ENCODE results near the gene ENTREP1.
A peak's percentile ranks its signal among the peaks of the same experiment; 100 is the strongest.

ENTREP1 gene

GRCh38 chr9:69382135-69382534, 57.1 kb downstream of the ENTREP1 start:
- H3K27ac ChIP-seq (ENCODE audit: low read length) = no peak overlapping the region
- peaks cover 1% of the 10 kb centered on the region for H3K4me1 ChIP-seq (ENCODE audit: control insufficient read depth, insufficient read depth, low read length)
- H3K36me3 ChIP-seq (ENCODE audit: control insufficient read depth, insufficient read depth, low read length) = peaks cover 3% of the 10 kb centered on the region; the same call in 1 of the 2 replicates
- DNase-seq (ENCODE audit: low read depth, low spot score) = no peak
- no peak overlapping the region for H3K4me3 ChIP-seq (ENCODE audit: low read length)
- H3K27me3 ChIP-seq (ENCODE audit: control insufficient read depth, insufficient read depth, low read length) = no peaks in the 10 kb centered on the region
- WGBS (ENCODE audit: insufficient coverage, insufficient read length) = no CpG with 5 or more reads among the region's 4 CpGs
- no peaks in the 10 kb centered on the region for H3K9me3 ChIP-seq (ENCODE audit: control insufficient read depth, insufficient read depth, low read length)

DNA sequence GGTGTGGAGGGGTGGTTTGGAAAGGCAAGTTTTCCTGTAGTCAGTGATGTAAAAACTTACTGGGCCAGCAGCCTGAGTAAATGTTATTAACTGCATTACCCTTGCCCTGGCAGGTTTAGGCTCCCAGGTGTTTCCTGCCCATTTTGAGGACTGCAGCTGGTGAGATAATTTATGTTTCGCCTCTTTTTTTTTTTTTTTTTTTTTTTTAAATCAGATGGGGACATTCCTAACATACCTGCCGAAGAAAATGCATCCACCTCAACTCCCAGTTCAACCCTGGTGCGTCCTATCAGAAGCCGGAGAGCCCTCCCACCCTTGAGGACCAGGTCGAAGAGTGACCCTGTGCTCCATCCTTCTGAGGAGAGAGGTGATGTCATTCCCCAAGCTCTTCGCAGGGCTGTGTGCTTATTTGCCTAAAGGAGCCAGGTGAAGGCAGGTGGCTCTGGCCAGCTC, 60.6 kb downstream of the ENTREP1 start:
- Histone ChIP-seq H3K27ac (ENCODE audit: low read length) (no peak overlapping the region), H3K27me3 (ENCODE audit: control insufficient read depth, insufficient read depth, low read length) (no peaks in the 10 kb centered on the region), H3K9me3 (ENCODE audit: control insufficient read depth, insufficient read depth, low read length) (no peaks in the 10 kb centered on the region), H3K4me1 (ENCODE audit: control insufficient read depth, insufficient read depth, low read length) (peaks cover 1% of the 10 kb centered on the region), H3K36me3 (ENCODE audit: control insufficient read depth, insufficient read depth, low read length) (peaks cover 6% of the 10 kb centered on the region), H3K4me3 (ENCODE audit: low read length) (no peak overlapping the region)
- WGBS (ENCODE audit: insufficient coverage, insufficient read length) = no CpG with 5 or more reads among the region's 6 CpGs
- DNase-seq (ENCODE audit: low read depth, low spot score) = peak; percentile 66

- DNase-seq (ENCODE audit: low read depth, low spot score) = no peak
- no peaks in the 10 kb centered on the region for H3K9me3 ChIP-seq (ENCODE audit: control insufficient read depth, insufficient read depth, low read length)
- H3K4me3 ChIP-seq (ENCODE audit: low read length) = no peak overlapping the region
- WGBS (ENCODE audit: insufficient coverage, insufficient read length) = no CpG with 5 or more reads among the region's 4 CpGs
- peaks cover 8% of the 10 kb centered on the region for H3K36me3 ChIP-seq (ENCODE audit: control insufficient read depth, insufficient read depth, low read length)
- no peaks in the 10 kb centered on the region for H3K27me3 ChIP-seq (ENCODE audit: control insufficient read depth, insufficient read depth, low read length)
- peaks cover 1% of the 10 kb centered on the region for H3K4me1 ChIP-seq (ENCODE audit: control insufficient read depth, insufficient read depth, low read length)
- no peak overlapping the region for H3K27ac ChIP-seq (ENCODE audit: low read length)
Measured at GRCh38 chr9:69386651-69387050, 61.6 kb downstream of the ENTREP1 start.

DNA sequence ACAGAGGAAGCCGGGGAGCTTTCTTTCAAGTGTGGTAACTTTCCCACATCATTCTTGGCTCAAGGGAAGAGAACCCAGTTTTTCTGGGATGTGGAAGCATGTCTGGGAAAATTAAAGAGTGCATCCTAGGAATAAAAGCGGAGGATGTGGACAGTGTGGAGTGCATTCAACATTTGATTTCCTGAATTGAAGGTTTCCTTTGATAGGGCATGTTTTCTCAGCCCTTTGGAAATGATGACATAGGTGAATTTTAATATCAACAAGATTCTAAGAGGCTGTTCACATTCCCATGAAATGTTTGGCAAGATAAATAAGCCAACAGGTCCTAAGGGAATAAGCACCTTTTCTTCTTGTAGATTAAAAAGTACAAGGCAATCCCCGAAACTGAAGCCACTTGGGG, 63.6 kb downstream of the ENTREP1 start:
- Histone ChIP-seq H3K4me3 (ENCODE audit: low read length) (no peak overlapping the region), H3K4me1 (ENCODE audit: control insufficient read depth, insufficient read depth, low read length) (peaks cover 1% of the 10 kb centered on the region; the same call in 1 of the 2 replicates), H3K27me3 (ENCODE audit: control insufficient read depth, insufficient read depth, low read length) (no peaks in the 10 kb centered on the region), H3K36me3 (ENCODE audit: control insufficient read depth, insufficient read depth, low read length) (peaks cover 10% of the 10 kb centered on the region), H3K27ac (ENCODE audit: low read length) (no peak overlapping the region), H3K9me3 (ENCODE audit: control insufficient read depth, insufficient read depth, low read length) (no peaks in the 10 kb centered on the region)
- WGBS (ENCODE audit: insufficient coverage, insufficient read length) = no CpG with 5 or more reads among the region's 3 CpGs
- no peak for DNase-seq (ENCODE audit: low read depth, low spot score)

DNA sequence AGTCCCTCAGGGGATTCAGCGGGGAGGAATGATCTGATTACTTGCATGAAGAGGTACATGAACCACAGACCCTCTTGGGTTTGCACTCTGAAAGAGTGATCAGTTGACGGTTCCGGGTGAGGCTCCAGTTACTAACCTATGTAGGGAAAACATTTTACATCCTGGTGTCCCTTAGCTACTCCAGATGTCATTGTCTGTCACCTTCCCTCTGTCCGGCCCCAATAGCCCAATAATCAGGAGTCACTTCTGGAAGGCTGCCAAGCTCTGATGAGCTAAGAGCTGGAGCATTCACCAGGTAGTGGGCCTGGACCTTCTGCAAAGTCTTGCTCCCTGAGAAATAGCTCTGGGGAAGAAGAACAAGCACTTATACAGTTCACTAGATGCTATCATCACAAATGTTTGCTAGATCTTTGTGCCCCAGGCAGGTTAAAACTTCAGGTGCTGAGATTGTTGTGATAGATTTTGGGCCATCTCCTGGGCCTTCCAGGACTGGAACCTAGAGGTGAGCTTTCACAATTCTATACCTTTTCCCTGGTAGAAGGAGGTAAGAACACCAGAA, 64.5 kb downstream of the ENTREP1 start:
- Histone ChIP-seq H3K9me3 (ENCODE audit: control insufficient read depth, insufficient read depth, low read length) (no peaks in the 10 kb centered on the region), H3K36me3 (ENCODE audit: control insufficient read depth, insufficient read depth, low read length) (peaks cover 10% of the 10 kb centered on the region), H3K27me3 (ENCODE audit: control insufficient read depth, insufficient read depth, low read length) (no peaks in the 10 kb centered on the region), H3K27ac (ENCODE audit: low read length) (no peak overlapping the region), H3K4me1 (ENCODE audit: control insufficient read depth, insufficient read depth, low read length) (peaks cover 1% of the 10 kb centered on the region; the same call in 1 of the 2 replicates), H3K4me3 (ENCODE audit: low read length) (no peak overlapping the region)
- DNase-seq (ENCODE audit: low read depth, low spot score) = no peak
- WGBS (ENCODE audit: insufficient coverage, insufficient read length) = no CpG with 5 or more reads among the region's 4 CpGs

DNA sequence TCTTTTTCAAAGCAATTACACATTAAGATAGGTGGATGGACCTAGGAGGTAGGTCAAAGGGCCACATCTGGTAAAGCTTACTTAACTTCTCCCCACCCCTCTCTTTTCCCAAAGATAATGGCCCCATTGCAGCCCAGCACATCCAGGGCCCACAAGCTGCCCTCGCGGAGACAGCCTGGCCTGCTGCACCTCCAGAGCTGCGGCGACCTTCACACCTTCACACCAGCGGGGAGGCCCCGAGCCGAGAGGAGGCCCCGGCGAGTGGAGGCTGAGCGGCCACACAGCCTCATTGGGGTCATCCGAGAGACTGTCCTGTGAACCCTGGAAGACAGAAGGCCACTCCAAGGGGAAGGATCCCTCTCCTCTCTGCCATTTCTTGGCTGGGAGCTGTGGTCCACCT, 66.5 kb downstream of the ENTREP1 start:
- no CpG with 5 or more reads among the region's 11 CpGs for WGBS (ENCODE audit: insufficient coverage, insufficient read length)
- H3K4me3 ChIP-seq (ENCODE audit: low read length) = no peak overlapping the region

DNA sequence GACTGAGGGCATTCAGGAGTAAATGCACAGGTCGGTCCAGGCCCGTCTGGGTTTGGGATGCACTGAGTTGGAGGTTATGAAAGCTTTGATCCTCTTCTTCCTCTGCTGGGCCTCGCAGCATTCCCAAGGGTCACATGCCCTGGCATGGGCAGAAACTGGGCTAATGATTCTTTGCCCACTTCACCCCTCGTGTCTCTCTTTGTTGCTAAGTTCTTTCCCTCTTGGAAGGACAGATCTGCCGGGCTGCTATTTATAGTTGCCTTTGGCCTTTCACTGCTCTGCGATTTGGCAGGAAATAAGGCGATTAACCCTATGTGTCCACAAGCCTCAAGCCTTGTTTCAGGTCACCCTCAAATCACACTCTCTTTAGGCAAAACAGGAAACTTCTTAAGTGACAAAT, 66.9 kb downstream of the ENTREP1 start:
- peaks cover 10% of the 10 kb centered on the region for H3K36me3 ChIP-seq (ENCODE audit: control insufficient read depth, insufficient read depth, low read length)
- WGBS (ENCODE audit: insufficient coverage, insufficient read length) = no CpG with 5 or more reads among the region's 7 CpGs
- no peak for DNase-seq (ENCODE audit: low read depth, low spot score)

More for the DNA sequence above, 66.5 kb downstream of the ENTREP1 start:
- Histone ChIP-seq H3K4me1 (ENCODE audit: control insufficient read depth, insufficient read depth, low read length) (no peaks in the 10 kb centered on the region), H3K27ac (ENCODE audit: low read length) (no peak overlapping the region), H3K36me3 (ENCODE audit: control insufficient read depth, insufficient read depth, low read length) (peaks cover 10% of the 10 kb centered on the region), H3K27me3 (ENCODE audit: control insufficient read depth, insufficient read depth, low read length) (no peaks in the 10 kb centered on the region), H3K9me3 (ENCODE audit: control insufficient read depth, insufficient read depth, low read length) (no peaks in the 10 kb centered on the region)
- DNase-seq (ENCODE audit: low read depth, low spot score) = no peak

DNA sequence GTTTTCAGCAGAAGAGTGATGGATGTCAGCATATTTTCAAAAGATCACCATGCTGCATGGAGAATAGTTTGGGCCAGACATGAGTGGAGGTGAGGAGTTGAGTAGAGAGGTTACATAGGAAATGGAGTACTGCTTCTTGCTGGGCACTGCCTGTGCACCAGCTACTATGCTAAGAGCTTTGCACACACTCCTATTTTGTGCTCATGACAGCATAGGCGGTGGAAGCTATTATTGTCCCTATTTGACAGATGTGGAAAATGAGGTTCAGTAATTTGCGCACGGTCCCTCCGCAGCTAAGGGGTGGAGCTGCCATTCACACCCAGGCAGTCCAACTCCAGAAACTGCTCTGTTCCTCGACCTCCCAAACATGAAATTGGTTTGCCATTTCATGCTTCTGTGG, 67.8 kb downstream of the ENTREP1 start:
- no peak overlapping the region for H3K27ac ChIP-seq (ENCODE audit: low read length)
- DNase-seq (ENCODE audit: low read depth, low spot score) = no peak
- H3K36me3 ChIP-seq (ENCODE audit: control insufficient read depth, insufficient read depth, low read length) = peaks cover 9% of the 10 kb centered on the region
- no peaks in the 10 kb centered on the region for H3K9me3 ChIP-seq (ENCODE audit: control insufficient read depth, insufficient read depth, low read length)
- H3K27me3 ChIP-seq (ENCODE audit: control insufficient read depth, insufficient read depth, low read length) = no peaks in the 10 kb centered on the region
- no peak overlapping the region for H3K4me3 ChIP-seq (ENCODE audit: low read length)
- no peaks in the 10 kb centered on the region for H3K4me1 ChIP-seq (ENCODE audit: control insufficient read depth, insufficient read depth, low read length)
- no CpG with 5 or more reads among the region's 5 CpGs for WGBS (ENCODE audit: insufficient coverage, insufficient read length)

More for the DNA sequence above, 66.9 kb downstream of the ENTREP1 start:
- Histone ChIP-seq H3K27me3 (ENCODE audit: control insufficient read depth, insufficient read depth, low read length) (no peaks in the 10 kb centered on the region), H3K27ac (ENCODE audit: low read length) (no peak overlapping the region), H3K4me3 (ENCODE audit: low read length) (no peak overlapping the region), H3K9me3 (ENCODE audit: control insufficient read depth, insufficient read depth, low read length) (no peaks in the 10 kb centered on the region), H3K4me1 (ENCODE audit: control insufficient read depth, insufficient read depth, low read length) (no peaks in the 10 kb centered on the region)

DNA sequence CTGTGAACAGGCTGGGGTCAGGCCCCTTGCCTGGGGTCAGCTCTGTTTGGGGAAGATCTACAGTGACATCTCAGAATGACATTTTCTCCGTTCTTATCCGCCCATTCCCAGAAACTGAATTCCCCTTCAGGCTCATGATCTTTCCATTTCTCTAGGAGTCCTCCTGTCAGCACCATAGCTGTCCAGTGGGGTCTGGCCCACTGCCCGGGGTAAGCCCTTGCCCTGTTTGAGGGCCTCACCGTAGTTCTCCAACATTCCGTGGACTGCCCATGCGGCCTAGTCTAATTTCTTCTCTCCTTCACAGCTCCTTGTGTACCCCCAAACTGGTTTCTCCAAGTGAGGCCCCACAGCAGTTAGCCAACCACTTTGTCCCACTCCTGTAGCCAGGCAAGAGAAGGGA, 68.4 kb downstream of the ENTREP1 start:
- Histone ChIP-seq H3K27me3 (ENCODE audit: control insufficient read depth, insufficient read depth, low read length) (no peaks in the 10 kb centered on the region), H3K4me1 (ENCODE audit: control insufficient read depth, insufficient read depth, low read length) (no peaks in the 10 kb centered on the region), H3K9me3 (ENCODE audit: control insufficient read depth, insufficient read depth, low read length) (no peaks in the 10 kb centered on the region), H3K36me3 (ENCODE audit: control insufficient read depth, insufficient read depth, low read length) (peaks cover 4% of the 10 kb centered on the region; the same call in 1 of the 2 replicates), H3K27ac (ENCODE audit: low read length) (no peak overlapping the region), H3K4me3 (ENCODE audit: low read length) (no peak overlapping the region)
- DNase-seq (ENCODE audit: low read depth, low spot score) = no peak
- WGBS (ENCODE audit: insufficient coverage, insufficient read length) = no CpG with 5 or more reads among the region's 6 CpGs

- H3K4me3 ChIP-seq (ENCODE audit: low read length) = no peak overlapping the region
- H3K27ac ChIP-seq (ENCODE audit: low read length) = no peak overlapping the region
- no peak for DNase-seq (ENCODE audit: low read depth, low spot score)
- no peaks in the 10 kb centered on the region for H3K4me1 ChIP-seq (ENCODE audit: control insufficient read depth, insufficient read depth, low read length)
- H3K36me3 ChIP-seq (ENCODE audit: control insufficient read depth, insufficient read depth, low read length) = peaks cover 4% of the 10 kb centered on the region; the same call in 1 of the 2 replicates
- no peaks in the 10 kb centered on the region for H3K9me3 ChIP-seq (ENCODE audit: control insufficient read depth, insufficient read depth, low read length)
- no peaks in the 10 kb centered on the region for H3K27me3 ChIP-seq (ENCODE audit: control insufficient read depth, insufficient read depth, low read length)
- WGBS (ENCODE audit: insufficient coverage, insufficient read length) = no CpG with 5 or more reads among the region's 5 CpGs
Measured at GRCh38 chr9:69395718-69396117, 70.7 kb downstream of the ENTREP1 start.

- Histone ChIP-seq H3K4me3 (ENCODE audit: low read length) (no peak overlapping the region), H3K27me3 (ENCODE audit: control insufficient read depth, insufficient read depth, low read length) (no peaks in the 10 kb centered on the region), H3K27ac (ENCODE audit: low read length) (no peak overlapping the region), H3K4me1 (ENCODE audit: control insufficient read depth, insufficient read depth, low read length) (no peaks in the 10 kb centered on the region), H3K36me3 (ENCODE audit: control insufficient read depth, insufficient read depth, low read length) (peaks cover 1% of the 10 kb centered on the region; the same call in 1 of the 2 replicates), H3K9me3 (ENCODE audit: control insufficient read depth, insufficient read depth, low read length) (no peaks in the 10 kb centered on the region)
- WGBS (ENCODE audit: insufficient coverage, insufficient read length) = no CpG with 5 or more reads among the region's 2 CpGs
- DNase-seq (ENCODE audit: low read depth, low spot score) = no peak
Measured at GRCh38 chr9:69396759-69397158, 71.7 kb downstream of the ENTREP1 start.

Data from iPS DF 6.9 (cell line).